ENCODE results near the gene GPATCH11.

The GPATCH11 gene

DNA sequence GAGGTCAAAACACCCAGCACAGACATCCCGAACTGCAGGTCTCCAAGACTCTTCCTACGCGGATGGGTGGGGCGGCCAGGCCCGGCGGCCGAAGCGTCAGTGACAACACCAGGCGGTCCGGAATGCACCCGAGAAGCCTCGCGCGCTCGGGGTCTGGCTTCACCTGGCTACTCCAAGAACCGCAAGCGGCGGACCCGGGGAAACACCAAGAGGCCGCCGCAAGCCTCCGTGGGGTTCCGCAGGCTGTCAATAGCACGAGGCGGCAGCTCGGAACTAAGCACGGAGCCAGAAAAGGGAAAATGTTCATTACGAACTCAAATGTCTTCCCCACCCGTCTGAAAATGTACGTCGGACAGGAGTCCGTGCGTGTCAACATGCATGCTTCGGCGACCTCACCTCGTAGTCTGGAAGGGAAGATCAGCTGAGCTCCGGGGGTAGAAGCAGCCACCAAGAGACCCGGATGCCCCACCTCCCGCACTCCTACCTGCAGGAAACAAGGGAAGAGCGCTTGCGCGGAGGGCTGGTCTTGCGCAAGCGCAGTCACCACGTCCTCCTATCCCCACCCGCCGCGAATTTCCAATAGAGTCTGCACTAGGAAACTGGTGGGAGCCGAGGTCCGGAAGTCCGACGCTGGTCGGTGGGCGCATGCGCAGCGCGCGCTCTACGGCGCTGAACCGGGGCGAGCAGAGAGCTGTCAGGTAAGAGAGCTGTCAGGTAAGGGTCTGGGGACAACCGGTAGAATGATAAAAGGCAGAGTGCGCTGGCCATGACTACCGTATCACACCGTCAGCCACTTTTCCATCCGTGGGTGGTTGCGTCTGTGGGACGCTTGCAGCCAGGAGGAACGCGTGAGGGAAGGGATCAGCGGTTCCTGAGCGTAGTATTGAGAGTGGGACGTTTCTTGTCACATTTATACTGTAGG, at the start of gene GPATCH11, which contains the start of gene HEATR5B:
Gene GPATCH11 (plus strand): TSS at position 646 of the 922 bp plus-strand sequence. CDS start 3,864 bp downstream, outside the sequence.
Gene HEATR5B (minus strand): TSS at position 500 of the 922 bp plus-strand sequence. CDS start 958 bp downstream, outside the sequence.
- peak; percentile 85 to 86 for DNase-seq (ENCODE audit: low read depth in 2 of 2)

DNA sequence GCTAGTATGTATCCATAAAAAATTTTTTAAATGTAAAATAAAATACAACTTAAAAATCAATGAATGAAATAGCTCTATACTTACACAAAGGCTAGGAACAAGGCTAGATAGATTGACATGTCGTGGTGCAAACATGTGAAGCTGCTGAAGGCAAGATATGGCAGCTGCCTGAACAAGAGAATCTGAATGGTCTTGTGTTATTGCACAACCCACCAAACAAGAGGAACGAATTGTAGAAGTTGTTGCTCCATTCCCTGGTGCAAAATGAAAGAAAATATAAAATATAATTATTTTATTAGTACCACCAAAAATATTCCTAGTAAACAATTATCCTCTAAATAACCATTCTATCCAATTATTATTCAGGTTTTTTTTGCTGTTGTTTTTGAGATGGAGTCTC, 46.5 kb upstream of the GPATCH11 start:
- DNase-seq (ENCODE audit: low read depth in 2 of 2), result no peak

DNA sequence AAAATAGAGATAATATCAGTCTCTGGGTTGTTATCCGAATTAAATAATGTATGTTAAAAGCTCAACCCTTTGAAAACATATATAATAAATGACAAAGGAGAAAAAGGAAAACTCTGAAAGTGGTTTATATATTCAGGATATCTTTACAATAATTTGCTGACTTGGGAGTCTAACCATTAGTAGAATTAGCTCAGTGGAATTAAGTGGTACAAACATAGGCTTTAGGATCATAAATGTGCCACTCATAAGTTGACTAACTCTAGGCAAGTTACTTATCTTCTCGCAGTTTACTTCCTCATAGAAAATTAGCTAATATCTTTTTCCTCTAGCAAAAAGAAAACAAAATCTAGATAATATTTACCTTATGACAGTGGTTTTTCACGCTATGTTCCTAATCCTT, 44.7 kb upstream of the GPATCH11 start:
- no peak for DNase-seq (ENCODE audit: low read depth in 2 of 2)

DNA sequence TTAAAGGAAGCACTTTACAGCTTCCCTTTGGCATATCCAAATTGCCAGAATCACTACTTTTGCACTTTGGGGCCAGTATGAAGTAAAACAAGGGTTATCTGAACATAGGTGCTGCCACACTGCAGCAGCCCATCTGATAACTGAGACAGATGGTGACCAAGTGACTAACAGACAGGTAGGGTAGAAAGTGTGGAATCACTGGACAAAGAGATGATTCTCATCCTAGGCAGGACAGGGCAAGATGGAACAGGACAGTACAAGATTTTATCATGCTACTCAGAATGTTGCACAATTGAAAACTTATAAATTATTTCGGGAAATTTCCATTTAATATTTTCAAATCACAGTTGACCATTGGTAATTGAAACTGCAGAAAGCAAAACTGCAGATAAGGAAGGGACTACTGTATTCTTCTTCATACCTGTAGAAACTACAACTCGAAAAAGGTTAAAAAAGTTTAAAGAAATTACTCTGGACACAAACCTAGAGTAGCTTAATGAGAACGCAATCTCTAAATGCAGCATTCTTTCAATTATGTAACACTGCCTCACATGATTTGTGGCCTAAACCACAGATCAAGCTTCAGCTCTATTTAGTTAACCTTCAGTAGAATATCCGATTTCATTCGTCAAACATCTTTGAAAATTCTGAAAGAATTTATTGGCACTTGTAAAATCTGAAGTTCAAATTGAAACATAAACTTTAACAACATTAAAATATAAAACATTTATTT, 31.6 kb upstream of the GPATCH11 start:
- DNase-seq (ENCODE audit: low read depth in 2 of 2), result no peak

DNA sequence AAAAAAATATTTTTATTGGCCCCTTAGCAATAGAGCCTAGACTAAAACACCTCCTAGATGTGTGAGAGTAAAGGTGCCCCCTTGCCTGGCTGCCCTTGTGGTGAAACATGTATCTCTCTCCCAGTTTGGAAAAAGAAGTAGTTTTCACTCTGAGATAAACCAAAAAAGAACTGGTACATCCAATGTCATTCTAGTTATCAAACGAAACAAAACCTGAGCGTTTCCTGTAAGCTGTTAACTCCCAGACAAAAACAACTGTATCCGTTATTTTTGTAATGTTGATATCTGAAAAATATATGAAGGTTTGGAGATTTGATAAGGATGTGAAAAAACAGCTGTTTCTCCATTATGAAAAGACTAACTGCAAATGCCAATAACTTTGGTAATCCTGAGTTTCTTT, 24.5 kb upstream of the GPATCH11 start:
- DNase-seq (ENCODE audit: low read depth in 2 of 2), result no peak

DNA sequence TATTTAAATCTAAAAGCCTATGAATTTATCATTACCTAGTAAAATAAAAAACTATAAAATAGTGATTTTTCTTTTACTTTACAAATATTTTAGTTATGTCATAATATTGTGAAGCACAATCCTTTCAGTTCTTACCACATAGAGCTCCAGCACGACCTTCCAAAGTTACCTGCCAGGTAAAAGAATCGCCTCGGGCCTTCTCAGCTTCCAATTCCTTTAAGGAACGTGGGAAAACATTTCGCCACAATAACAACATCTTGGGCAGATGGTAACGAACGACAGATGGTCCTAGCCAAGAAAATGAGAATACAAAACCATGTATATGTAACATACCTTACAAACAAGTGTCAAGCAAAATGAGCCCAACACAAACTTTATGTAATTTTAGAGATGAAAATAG, 23.9 kb upstream of the GPATCH11 start:
- DNase-seq (ENCODE audit: low read depth in 2 of 2), result no peak

DNA sequence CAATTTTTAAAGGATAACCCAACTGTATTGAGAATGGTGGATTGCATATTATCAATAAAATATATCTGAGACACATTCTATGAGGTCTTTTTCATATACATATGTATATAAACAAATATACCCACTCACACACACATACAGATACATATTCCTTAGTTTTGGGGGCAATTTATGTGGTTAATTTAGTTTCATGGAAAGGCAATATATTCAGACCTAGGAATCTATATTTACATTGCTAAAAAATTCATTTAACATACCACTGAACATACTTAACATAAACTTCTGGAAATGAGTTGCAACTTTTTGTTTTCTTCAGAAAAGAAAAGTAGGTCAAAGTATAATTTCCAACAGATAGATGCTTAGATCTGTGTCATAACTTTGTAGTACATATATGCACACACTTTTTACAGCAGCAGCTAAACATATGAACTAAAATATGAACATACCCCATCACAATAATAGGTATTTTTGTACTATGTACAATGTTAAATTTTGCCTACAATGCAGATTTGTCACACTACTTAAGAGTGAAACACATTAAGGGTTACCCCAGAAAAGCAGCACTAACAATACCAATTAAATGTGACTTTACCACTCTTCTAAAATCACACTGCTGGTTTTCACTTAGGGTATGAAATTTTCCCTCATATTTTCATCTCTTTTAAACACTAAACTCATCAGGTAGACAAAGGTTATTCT, 23.2 kb upstream of the GPATCH11 start:
- no peak for DNase-seq (ENCODE audit: low read depth in 2 of 2)

DNA sequence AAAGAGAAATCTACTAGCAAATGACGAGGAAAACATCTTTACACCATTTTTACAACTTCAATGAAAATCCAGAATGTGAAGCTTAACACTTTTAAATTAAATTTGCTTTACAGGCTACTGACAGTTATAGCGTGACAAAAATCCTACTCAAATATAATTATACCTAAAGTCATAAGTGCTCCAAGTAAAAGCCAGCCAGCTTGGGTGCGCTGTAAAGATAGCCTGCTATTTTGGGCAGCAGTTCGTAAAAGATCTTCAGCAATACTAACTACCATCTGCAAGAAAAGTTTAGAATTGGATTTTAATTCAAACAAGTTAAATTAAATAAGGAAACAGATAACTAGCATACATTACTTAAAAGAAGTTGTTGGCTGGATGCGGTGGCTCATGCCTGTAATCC, 22.5 kb upstream of the GPATCH11 start:
- no peak for DNase-seq (ENCODE audit: low read depth in 2 of 2)

DNA sequence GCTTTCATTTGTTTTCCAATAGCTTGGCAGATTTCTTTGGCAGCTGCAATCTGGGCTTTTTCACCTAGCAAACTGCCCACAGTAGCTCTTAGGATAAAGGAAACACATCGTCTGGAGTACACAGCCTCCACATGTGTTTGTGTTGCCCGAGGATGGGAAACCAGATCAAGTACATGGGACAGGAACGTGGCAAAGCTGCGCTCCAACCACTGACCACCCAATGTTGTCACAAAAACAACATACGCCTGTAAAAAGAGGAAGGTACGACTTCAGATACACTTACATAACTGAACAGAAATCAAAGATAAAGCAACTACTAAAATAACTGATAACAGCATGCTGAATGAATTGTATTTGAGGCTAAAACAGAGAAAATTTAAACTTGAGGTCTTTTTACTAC, 15.6 kb upstream of the GPATCH11 start:
- DNase-seq (ENCODE audit: low read depth in 2 of 2), result no peak

DNA sequence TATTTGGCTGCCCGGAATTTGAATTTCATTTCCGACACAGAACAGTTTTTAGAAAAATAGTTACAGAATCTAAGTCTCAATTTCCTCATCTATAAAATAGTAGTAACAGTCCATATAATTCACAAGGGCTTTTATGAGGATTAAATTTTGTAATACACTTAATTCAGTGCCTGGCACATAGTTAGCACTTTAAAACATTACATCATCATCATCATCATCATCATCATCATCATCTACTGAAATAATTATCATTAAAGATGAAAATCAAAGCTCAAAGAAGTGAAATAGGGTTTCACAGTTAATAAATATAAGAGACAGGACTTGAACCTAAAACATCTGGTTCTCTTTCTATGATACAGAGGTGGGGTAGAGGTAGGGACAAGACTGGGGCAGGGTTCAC, 13.4 kb upstream of the GPATCH11 start:
- no peak for DNase-seq (ENCODE audit: low read depth in 2 of 2)

DNA sequence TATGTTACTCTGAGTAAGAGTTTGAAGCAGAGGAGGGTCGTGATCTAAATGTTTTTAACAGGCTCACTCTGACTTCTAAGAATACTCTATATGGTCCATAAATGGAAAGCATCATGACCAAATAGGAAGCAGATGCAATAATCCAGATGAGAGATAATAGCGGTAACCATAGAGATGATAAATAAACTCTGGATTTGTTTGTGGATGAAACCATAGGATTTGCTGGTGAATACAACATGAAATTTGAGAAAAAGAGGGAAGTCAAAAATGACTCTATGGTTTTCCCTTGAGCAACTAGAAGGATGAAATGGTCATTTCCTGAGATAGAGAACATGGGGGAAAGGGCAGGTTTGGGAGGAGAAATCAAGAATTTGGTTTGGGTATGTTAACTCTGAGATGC, 4.1 kb upstream of the GPATCH11 start:
- no peak for DNase-seq (ENCODE audit: low read depth in 2 of 2)

DNA sequence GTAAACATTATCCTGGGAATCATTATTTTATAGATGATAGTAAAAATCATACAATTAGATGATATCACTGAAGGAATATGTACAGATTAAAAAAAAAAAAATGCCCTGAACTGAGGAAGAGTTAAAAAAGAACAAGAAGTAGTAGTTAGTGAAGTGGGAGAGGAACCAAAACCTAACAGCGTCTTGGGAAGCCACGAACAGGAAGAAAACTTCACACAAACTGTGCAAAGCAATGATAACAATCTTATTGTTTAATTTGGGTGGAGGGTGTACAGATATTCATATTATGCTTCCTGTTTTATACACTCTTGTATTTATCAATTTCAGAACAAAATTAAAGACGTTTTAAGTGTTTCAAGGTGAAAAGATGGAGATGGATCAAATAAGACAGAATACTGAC, 3.6 kb upstream of the GPATCH11 start:
- no peak for DNase-seq (ENCODE audit: low read depth in 2 of 2)

DNA sequence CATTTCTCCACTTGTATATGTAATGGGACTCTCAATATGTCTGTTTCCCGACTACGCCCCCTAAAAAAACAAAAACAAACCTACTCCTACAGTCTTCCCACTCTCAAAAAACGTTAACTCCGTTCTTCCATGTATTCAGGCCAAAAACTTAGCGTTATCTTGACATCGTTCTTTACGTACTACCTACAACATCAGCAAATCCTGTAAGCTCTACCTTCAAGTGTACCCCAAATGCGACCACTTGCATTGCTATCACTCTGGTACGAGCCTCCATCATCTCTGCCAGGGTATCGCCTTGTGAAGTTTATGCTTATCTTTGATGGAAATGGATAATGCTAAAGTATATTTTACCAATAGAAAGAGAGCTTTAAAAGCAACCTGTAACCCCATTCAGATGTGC, 479 bp downstream of the GPATCH11 start:
- DNase-seq (ENCODE audit: low read depth in 2 of 2), result no peak

DNA sequence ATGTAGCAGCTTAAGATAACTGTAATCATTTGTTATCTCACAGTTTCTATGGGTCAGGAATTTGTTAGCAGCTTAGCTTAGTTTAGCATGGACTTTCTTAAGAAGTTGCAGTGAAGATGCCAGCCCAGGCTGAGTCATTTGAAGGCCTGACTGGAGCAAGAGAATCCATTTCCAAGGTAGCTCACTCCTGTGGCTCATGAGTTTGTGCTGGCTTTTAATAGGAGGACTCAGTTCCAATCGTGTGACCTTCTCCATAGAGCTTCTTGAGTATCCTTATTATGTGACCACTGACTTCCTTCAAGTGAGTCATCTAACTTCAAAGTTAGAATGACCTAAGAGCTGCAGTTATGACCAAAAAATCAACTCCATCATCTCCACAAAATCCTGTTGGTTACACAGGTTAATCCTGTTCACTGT, 1.4 kb downstream of the GPATCH11 start:
- no peak for DNase-seq (ENCODE audit: low read depth in 2 of 2)

DNA sequence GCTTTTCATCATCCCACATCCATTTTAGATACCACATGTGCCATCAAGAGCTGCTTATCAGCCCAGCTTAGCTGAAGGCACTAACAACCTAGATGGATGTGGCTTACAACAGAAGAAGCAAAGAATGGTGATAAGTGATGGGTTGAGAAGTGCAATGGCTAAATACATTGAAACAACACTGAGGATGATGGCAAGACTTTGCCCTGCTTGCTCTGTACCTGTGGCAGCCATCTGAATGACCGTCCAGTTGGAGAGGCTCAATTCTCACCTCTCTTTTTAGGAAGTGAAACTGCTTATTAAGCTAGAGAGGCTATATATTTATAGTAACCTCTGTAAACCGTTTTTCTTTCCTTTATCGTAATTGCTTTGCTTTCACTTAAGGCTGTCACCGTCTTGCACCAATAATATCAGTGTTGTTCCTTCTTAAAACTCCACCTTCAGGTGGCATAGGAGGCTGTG, 5.7 kb downstream of the GPATCH11 start:
- no peak for DNase-seq (ENCODE audit: low read depth in 2 of 2)

DNA sequence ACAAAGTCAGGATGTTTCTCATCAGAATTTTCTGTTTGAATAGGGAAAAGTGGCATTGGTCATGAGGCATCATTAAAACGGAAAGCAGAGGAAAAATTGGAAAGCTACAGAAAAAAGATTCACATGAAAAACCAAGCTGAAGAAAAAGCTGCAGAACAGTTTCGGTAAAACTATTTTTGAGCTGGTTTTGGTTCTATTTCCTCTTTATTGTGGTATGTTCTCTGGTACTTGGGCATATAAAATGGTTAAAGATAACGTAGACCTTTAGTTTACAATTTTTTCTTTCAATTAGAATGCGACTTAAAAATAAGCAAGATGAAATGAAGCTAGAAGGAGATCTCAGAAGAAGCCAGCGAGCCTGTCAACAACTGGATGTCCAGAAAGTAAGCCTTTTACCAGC, 7.6 kb downstream of the GPATCH11 start:
- no peak for DNase-seq (ENCODE audit: low read depth in 2 of 2)

DNA sequence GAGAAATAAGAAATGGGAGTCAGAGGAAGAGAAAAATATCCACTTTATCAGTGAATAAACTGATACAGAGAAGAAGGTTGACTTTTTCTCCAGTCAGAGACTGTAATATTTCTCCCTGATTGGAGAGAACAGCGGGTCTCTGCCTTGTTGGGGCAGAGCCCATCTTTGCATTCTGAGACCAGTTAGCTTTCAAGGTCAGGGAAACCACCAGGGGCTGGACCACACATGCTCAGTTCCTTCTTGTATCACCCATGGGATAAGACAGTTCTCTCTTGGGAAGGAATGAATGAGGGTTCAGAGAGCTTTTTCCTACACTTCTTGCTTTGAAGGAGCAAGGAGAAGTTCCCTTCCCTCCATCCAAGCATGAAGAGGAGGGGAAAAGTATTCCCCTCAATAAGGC, 12.2 kb downstream of the GPATCH11 start:
- DNase-seq (ENCODE audit: low read depth in 2 of 2), result no peak

DNA sequence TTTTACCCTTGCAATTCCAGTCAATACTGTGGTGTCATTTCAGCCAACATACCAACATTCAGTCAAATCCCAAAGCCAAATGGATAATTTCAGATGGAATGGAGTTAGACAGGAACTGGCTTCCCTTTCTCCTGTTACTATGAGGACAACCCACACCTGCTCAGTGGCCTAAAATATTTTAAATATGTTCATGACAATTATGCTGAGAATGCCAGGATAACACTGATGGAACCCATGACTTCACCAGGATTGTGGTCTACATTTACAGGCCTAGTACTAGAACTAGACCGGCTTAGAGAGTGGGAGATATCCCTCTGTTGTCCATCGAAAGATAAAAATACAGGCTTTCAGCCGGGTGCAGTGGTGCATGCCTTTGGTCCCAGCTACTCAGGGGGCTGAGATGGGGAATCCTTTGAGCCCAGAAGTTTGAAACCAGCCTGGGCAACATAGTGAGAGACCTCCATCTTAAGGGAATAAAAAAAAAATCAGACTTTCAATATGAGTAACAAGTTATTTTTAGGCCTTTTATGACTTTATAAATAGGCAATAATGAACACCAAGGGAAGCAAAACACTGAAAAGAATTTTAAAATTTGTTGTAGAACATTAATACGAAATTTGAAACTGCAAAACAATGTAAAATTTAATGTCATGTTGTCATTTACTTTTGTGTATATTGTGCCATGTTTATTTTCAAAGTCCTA, 14.2 kb downstream of the GPATCH11 start:
- DNase-seq (ENCODE audit: low read depth in 2 of 2), result no peak

DNA sequence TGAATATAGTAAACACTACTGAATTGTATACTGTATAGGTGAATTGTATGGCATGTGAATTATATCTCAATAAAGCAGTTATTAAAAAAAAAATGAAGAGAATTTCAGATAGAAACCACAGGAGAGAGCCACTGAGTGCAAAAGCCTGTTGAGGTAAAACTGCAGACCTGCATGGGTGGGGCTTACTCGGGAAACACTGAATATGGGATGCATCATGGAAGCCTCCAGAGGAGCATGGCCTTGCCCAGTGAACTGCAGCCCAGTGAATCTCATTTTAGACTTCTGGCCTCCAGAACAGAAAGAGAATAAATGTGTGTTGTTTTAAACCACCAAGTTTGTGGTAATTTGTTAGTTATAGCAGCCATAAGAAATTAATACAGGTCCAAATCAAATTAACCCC, 15.7 kb downstream of the GPATCH11 start:
- DNase-seq (ENCODE audit: low read depth in 2 of 2), result no peak

DNA sequence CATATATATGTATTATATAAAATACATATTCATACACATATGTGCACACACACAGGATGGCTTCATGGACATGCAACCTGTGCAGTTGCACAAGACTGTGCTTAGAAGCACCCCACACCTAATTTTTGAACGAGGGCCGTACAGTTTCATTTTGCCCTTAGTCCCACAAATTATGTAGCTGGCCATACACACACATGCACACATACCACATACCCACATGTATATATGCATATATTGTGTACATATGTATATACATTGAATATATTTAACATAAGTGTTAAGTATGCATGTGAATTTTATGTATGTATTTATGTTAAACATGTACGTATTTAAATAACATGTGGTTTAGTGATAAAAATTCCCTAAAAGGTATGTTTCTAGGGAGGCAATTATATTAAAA, 18.3 kb downstream of the GPATCH11 start:
- DNase-seq (ENCODE audit: low read depth in 2 of 2), result no peak

DNA sequence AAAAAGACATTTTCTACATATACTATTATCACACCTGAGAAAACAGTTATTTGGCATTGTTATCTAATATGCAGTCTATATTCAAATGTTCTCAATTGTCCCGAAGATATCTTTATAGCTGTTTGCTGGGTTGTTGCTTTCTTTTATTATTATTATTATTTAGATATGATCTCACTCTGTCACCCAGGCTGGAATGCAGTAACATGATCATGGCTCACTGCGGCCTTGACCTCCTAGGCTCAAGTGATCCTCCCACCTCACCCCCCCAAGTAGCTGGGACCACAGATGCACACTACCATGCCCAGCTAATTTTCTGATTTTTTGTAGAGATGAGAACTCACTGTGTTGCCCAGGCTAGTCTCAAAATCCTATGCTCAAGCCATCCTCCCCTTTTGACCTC, 19.9 kb downstream of the GPATCH11 start:
- no peak for DNase-seq (ENCODE audit: low read depth in 2 of 2)

DNA sequence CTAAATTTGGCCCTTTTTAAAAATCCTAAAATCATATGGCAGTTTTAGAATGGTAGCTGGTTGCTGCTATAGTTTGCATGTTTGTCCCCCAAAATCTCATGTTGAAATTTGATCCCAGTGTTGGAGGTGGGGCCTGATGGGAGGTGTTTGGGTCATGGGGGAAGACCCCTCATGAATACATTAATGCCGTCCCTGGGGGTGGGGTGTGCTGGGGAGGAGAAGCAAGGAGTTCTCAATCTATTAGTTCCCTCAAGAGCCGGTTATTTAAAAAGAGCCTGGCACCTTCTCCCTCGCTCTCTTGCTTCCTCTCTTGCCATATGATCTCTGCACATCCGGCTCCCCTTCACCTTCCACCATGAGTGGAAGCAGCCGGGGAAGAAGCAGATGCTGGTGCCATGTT, 20.8 kb downstream of the GPATCH11 start:
- no peak for DNase-seq (ENCODE audit: low read depth in 2 of 2)
